ENCODE measurements around the gene ASPHD2. TPM values are rescaled to one million over a fixed set of nuclear protein-coding genes. Genes with fewer than 3 reads are reported as not detected.
A peak's percentile ranks its signal among the peaks of the same experiment; 100 is the strongest.

The ASPHD2 gene
- total RNA-seq, 2 experiments from 2014 or later: 12.0 to 14.0 TPM

GRCh38 chr22:26492220-26492619, 63.2 kb downstream of the ASPHD2 start:
- peaks cover 53% of the 10 kb centered on the region for H3K36me3 Mint-ChIP-seq (ENCODE audit: low read depth)
- H3K27me3 Mint-ChIP-seq: no peaks in the 10 kb centered on the region
- H3K9me3 Mint-ChIP-seq: no peaks in the 10 kb centered on the region
- POLR2A ChIA-PET: interaction anchor here (0.9 to 2.3 kb wide), 2 partner anchors 10 to 61 kb away, joined by 3 to 14 read pairs; partner anchors contain the start of genes HPS4 and SRRD
- no peak overlapping the region for H3K4me3 Mint-ChIP-seq
- peaks cover 11% of the 10 kb centered on the region for H3K4me1 Mint-ChIP-seq (ENCODE audit: low read depth)
- no peak for DNase-seq
- H3K27ac Mint-ChIP-seq: peak overlapping the region; percentile 46
- no peak for ATAC-seq
- TF ChIP-seq CTCF (IDR thresholded peaks at IDR 0.05): no peak
- CTCF ChIA-PET: interaction anchor here (1.1 to 1.8 kb wide), 3 partner anchors 9 to 11 kb away, joined by 3 to 13 read pairs (median 3); no protein-coding TSS in a partner anchor
- intact Hi-C loops (cut with micrococcal nuclease): no loop called here

- DNase-seq: no peak
- H3K27ac Mint-ChIP-seq: peak overlapping the region; percentile 82
- CTCF ChIA-PET: interaction anchor here (1.1 to 1.7 kb wide), 3 partner anchors 9 to 127 kb away, joined by 3 to 8 read pairs (median 4); no protein-coding TSS in a partner anchor
- no peaks in the 10 kb centered on the region for H3K27me3 Mint-ChIP-seq
- intact Hi-C loops (cut with micrococcal nuclease): no loop called here
- peaks cover 54% of the 10 kb centered on the region for H3K36me3 Mint-ChIP-seq (ENCODE audit: low read depth)
- POLR2A ChIA-PET: interaction anchor here (1.7 to 2.4 kb wide), 2 partner anchors 9 to 10 kb away, joined by 6 to 9 read pairs; no protein-coding TSS in a partner anchor
- no peaks in the 10 kb centered on the region for H3K9me3 Mint-ChIP-seq
- no peak overlapping the region for H3K4me3 Mint-ChIP-seq
- no peak for TF ChIP-seq CTCF (IDR thresholded peaks at IDR 0.05)
- no peak for ATAC-seq
- peaks cover 11% of the 10 kb centered on the region for H3K4me1 Mint-ChIP-seq (ENCODE audit: low read depth)
Measured at GRCh38 chr22:26494506-26494905, 65.4 kb downstream of the ASPHD2 start.

Other genes starting within 250 kb of the ASPHD2 start
- 10 to 100 TPM; 51.8 to 53.5 TPM for gene HPS4, start 54.5 kb downstream of the ASPHD2 start, total RNA-seq
- gene SRRD, start 54.6 kb downstream of the ASPHD2 start, total RNA-seq: 10 to 100 TPM; 24.8 to 26.3 TPM
- 10 to 100 TPM; 37.4 to 37.8 TPM for gene TFIP11, start 83.2 kb downstream of the ASPHD2 start, total RNA-seq
- gene TPST2, start 160.9 kb downstream of the ASPHD2 start, total RNA-seq: 10 to 100 TPM; 30.7 to 33.6 TPM
- gene CRYBB1, start 188.8 kb downstream of the ASPHD2 start, total RNA-seq: not detected
- gene CRYBA4, start 192.7 kb downstream of the ASPHD2 start, total RNA-seq: not detected
- 10 to 100 TPM; 11.6 to 11.9 TPM for gene MIAT, start 228.3 kb downstream of the ASPHD2 start, total RNA-seq